Inferior parietal cortex (tissue), 1 donor: ENCODE measurements around the gene NLRC3.

Experiments used
- DNase-seq: peaks from one replicate; pipeline ENCODE4 v3.0.0-alpha.2; 2016; ENCODE audit errors: extremely low spot score

The NLRC3 gene

GRCh38 chr16:3578610-3579551, 1.7 kb upstream of the NLRC3 start:
- no peak for DNase-seq

DNA sequence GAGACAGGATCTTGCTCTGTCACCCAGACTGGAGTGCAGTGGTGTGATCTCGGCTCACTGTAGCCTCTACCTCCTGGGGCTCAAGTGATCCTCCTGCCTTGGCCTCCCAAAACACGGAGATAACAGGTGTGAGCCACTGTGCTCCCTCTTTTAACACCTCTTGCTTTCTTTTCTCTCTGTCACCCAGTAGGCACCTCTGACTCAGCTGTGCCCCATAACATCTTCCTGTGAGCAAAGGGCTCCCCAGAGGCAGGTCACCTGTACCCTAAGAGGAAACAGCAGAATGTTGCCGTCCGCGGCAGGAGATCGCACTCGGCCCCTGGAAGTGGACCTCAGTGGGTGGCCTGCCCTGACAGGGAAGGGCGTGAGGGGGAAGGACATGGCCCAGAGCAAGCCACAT, 918 bp upstream of the NLRC3 start:
- no peak for DNase-seq

GRCh38 chr16:3576211-3576610, 992 bp downstream of the NLRC3 start:
- no peak for DNase-seq

DNA sequence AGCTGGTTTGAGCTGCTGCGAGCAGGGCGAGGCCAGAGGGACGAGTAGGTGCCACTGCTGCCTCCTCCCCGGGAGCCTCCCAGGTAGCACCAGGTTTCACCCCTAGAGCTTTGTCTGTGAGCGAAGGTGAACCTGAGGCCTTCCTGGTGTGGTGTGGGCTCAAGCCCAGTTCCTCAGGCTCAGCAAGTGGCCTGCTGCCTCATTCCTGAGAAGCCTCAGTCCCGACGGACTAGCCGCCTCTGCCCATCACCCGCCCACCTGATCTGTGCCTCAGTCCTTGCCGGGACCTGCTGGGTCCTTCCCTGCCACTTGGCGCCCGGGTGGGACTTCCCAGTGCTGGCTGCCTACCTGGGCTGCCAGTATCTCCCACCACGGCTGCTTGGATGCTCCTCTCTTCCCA, 1.7 kb downstream of the NLRC3 start:
- DNase-seq = no peak

GRCh38 chr16:3574195-3574594, 3.0 kb downstream of the NLRC3 start:
- no peak for DNase-seq

GRCh38 chr16:3573146-3573815, 3.9 kb downstream of the NLRC3 start:
- DNase-seq = no peak

DNA sequence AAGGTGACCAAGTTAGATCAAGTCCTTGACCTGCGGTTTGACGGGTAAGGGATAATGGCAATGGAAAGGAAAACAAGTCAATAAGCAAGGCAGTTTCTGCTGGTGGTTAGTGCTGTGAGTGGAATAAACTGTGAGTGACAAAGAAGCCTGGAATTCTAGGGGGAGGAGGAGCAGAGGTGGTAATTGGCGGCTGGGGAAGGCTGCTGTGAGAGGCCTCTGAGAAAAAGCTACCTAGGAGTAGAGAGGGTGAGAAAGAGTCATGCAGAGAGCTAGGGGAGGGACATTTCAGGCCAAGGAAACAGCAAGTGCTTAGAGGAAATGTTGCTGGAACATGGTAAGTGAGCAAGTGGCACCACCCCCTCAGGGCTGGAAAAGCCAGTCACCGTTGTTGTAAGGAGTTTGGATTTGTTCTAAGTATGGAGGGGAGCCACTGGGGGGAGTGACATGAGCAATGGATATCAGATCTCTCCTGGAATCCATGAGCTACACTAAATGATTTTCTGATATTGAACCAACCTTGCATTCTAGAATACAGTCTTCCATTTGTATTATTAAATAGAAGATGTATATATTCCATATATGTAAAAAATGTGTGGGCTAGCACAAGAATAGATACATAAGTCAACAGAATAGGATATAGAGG, 6.7 kb downstream of the NLRC3 start:
- DNase-seq = no peak

- DNase-seq = no peak
Observed at GRCh38 chr16:3569851-3570250, 7.4 kb downstream of the NLRC3 start.

DNA sequence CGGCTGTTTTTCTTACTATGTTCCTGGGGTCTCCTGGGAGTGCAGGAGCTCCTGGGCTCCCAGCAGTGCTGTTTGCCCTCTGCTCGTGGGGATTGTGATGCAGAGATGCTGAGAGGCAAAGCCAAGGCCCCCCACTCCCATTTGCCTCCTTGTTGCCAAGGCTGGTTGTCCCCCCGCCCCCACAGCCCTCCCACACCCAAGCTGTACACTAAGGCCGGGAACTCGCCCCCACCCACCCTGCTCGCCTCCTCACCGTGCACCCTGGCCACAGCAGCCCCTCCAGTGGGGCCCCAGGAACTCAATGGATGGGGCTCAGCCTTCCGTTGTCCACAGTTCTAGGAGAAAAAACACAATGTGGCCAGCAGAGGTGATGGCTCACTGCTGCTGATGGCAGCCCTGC, 10.2 kb downstream of the NLRC3 start:
- no peak for DNase-seq

DNA sequence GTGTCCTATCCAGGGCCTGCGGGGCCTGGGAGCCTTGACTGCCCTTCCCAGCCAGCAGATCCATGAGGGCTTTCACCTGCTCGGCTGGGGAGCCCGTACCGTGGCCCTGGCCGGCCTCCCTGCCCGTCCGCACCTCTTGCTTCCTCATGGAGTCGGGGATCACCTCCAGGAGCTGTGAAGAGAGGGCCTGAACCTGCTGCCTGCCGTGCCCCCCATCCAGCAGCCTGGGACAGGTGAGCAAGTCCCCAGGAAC, 12.4 kb downstream of the NLRC3 start:
- DNase-seq = no peak

GRCh38 chr16:3564130-3564888, 12.9 kb downstream of the NLRC3 start:
- no peak for DNase-seq

GRCh38 chr16:3562914-3563480, 14.2 kb downstream of the NLRC3 start:
- no peak for DNase-seq

DNA sequence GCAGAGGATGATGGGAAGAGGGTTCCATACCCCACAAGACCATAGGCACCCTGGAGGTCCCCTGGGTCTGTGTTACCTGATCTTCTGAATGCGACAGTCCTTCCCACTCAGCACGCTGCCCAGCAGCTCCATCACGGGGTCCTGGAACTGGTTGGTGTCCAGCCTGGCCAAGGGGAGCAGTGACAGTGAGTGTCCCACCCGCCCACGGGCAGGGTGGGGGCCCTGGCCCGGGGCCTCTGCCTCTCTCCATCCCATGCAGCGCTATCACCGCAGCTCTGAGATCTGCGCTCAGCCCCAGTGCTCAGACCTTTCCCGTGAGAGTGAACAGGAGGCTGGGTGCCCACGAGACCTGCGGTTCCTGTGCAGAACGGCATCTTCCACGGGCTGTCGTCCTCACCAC, 15.6 kb downstream of the NLRC3 start:
- DNase-seq = no peak

DNA sequence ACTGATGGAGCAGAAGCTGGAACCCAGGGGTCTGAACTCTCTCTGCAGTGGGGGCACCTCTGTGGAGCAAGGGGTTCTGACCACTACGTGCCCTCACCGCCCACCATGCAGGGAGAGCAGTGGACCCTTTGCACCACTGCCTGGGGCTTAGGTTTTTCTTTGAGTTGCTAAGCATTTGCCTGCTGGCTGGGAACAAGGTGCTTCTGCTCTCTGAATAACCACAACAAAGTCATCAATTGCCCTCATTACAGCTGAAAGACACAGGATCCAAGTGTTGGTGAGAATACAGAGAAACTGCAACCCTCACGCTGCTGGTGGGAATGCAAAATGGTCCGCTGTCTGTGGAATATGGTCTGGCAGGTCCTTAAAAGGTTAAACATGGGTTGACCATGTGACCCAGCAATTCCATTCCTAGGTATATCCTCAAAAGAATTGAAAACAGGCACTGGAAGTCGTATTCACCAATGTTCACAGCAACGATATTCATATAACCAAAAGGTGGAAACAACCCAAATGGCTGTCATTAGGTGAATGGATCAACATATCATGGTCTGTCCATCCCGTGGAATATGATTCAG, 22.8 kb downstream of the NLRC3 start:
- DNase-seq = no peak

- DNase-seq = no peak
Observed at GRCh38 chr16:3553138-3553923, 23.9 kb downstream of the NLRC3 start.

DNA sequence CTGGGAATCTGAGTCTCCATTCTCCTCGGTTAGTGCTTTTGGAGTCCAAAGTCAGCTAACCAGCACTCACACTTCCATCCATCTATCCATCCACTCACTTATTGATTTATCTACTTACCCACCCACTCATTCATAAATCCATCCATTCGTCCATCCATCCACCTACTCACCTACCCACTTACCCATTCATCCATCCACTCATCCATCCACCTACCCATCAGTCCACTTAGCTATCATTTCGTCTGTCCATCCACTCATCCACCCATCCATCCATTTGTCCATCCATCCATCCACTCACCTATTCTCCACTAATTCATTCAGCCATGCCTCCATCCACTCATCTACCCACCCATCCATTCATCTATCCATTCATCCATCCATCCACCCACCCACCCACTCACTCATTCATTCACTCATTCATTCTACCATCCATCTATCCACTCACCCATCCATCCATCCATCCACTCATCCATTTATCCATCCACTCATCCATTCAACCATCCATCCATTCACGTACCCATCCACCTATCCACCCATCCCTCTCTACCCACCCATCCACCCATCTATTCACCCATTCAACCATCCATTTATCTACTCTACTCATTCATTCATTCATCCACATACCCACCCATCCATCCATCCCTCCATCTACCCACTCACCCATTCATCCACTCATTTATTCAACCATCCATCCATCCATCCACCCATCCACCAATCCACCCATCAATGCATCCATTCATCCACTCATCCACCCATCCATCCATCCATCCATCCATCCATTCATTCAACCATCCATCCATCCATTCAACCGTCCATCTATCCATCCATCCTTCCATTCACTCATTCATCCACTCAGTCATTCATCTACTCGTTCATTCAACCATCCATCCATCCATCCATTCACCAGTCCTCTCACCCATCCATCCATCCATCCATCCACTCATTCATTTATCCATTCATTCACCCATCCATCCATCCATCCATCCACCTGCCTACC, 26.1 kb downstream of the NLRC3 start:
- DNase-seq = no peak

DNA sequence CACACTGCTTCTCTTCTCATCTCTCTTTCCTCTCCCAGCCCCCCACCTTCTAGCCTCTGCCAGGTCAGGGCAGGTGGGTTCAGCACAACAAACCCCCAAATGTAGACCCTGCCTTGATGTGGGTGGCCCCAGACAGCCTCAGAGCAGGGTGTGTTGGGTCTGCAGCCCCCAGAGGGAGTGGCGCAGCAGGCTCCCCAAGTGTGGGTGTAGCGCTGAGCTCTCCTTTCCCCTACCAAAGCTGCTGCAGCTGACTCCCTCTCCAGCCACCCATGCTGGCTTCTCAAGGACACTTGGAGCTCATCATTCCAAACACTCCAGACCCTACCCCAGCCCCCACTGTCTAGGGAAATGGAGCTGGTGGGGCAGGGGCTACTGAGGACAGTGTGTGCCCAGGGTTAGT, 27.3 kb downstream of the NLRC3 start:
- no peak for DNase-seq

GRCh38 chr16:3548859-3549258, 28.3 kb downstream of the NLRC3 start:
- DNase-seq = no peak

GRCh38 chr16:3548445-3548844, 28.8 kb downstream of the NLRC3 start:
- DNase-seq = no peak
